IgD-negative memory B cell (primary cell): ENCODE data around the gene SYT7. TPM values are rescaled to one million over a fixed set of nuclear protein-coding genes. Genes with fewer than 3 reads are reported as not detected.

Experiments
- H3K27ac Mint-ChIP-seq, 3 donors: one replicate each; pipeline ENCODE4 v1.8.0; 2020 to 2022; ENCODE audit warnings: mild to moderate bottlenecking in 3 of 3, mixed read lengths in 3 of 3, moderate library complexity in 1 of 3
- H3K27me3 Mint-ChIP-seq: one replicate; pipeline ENCODE4 v1.8.0; 2021; ENCODE audit warnings: mixed read lengths
- H3K36me3 Mint-ChIP-seq: one replicate; pipeline ENCODE4 v1.8.0; 2020; ENCODE audit warnings: mild to moderate bottlenecking, mixed read lengths
- H3K4me1 Mint-ChIP-seq, 3 donors: one replicate each; pipeline ENCODE4 v1.8.0; 2020 to 2022; ENCODE audit warnings: mixed read lengths in 3 of 3, mild to moderate bottlenecking in 1 of 3
- H3K4me3 Mint-ChIP-seq, 4 donors: one replicate each; pipeline ENCODE4 v1.8.0; 2020 to 2022; ENCODE audit warnings: mild to moderate bottlenecking in 4 of 4, mixed read lengths in 4 of 4, moderate library complexity in 3 of 4
- H3K9me3 Mint-ChIP-seq, 3 donors: one replicate each; pipeline ENCODE4 v1.8.0; 2020 to 2021; ENCODE audit warnings: mixed read lengths in 3 of 3, mild to moderate bottlenecking in 1 of 3
- polyA plus RNA-seq: library from polyadenylated mRNA; unstranded; fragments of 300-500 nt; fragmentation: Illumina TruSeq; gene quantifications from one replicate; pipeline ENCODE4 v1.2.3, GENCODE V29; 2021

The SYT7 gene
- polyA plus RNA-seq, 1 donor from 2014 or later: not detected

GRCh38 chr11:61598374-61598773 is 17.5 kb upstream of the SYT7 start:
- peak overlapping the region in 1 of 3 donors; percentile 46 for H3K27ac Mint-ChIP-seq
- H3K4me3 Mint-ChIP-seq: no peak overlapping the region
- peaks cover 27% of the 10 kb centered on the region for H3K27me3 Mint-ChIP-seq
- H3K4me1 Mint-ChIP-seq: peaks cover 0 to 2% (median 0%) of the 10 kb centered on the region in 3 donors
- peaks cover 3% of the 10 kb centered on the region for H3K36me3 Mint-ChIP-seq
- H3K9me3 Mint-ChIP-seq: no peaks in the 10 kb centered on the region

- Mint-ChIP-seq H3K4me3 (no peak overlapping the region), H3K9me3 (no peaks in the 10 kb centered on the region), H3K36me3 (peaks cover 3% of the 10 kb centered on the region), H3K27ac (no peak overlapping the region), H3K4me1 (peaks cover 0 to 4% (median 0%) of the 10 kb centered on the region in 3 donors), H3K27me3 (peaks cover 23% of the 10 kb centered on the region)
Observed at GRCh38 chr11:61596990-61597389, 16.1 kb upstream of the SYT7 start.

DNA sequence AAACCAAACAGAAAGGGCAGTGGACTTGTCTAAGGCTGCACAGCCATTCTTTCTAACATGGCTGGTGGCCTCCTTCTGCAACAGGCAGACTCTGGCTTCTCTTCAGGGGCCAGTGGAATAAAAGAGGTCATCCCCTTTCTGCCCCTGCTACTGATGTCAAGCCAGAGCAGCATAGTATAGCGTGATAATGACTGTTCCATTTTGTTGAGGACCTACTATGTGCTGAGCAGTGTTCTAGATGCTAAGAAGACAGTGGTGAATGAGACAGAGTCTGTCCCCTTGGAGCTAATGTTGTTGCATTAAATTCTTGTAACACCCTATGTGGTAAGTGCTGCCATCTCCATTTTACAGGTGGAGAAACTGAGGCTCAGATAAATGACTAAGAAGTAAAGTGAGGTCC is 15.7 kb upstream of the SYT7 start:
- peaks cover 3% of the 10 kb centered on the region for H3K36me3 Mint-ChIP-seq
- H3K27ac Mint-ChIP-seq: no peak overlapping the region
- H3K4me1 Mint-ChIP-seq: peaks cover 0 to 4% (median 0%) of the 10 kb centered on the region in 3 donors
- peaks cover 23% of the 10 kb centered on the region for H3K27me3 Mint-ChIP-seq
- no peaks in the 10 kb centered on the region for H3K9me3 Mint-ChIP-seq
- H3K4me3 Mint-ChIP-seq: no peak overlapping the region

DNA sequence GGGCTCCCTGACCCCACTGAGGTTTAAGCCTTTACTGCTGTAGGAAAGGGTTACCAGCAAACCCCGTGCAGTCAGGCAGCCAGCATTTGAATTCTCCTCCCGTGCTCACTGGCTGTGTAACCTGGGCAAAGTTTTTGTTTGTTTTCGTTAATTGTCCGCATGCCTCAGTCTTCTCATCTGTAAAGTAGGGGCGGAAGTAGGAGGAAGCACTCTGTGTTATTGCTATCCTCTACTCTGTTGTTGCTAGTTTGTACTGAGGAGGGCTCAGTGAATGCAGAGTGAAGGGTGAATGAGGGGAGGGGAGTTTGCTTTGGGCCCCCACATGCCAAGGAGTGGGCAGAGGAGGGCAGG is 14.0 kb upstream of the SYT7 start:
- Mint-ChIP-seq H3K9me3 (no peaks in the 10 kb centered on the region), H3K4me3 (no peak overlapping the region), H3K36me3 (peaks cover 3% of the 10 kb centered on the region), H3K27ac (no peak overlapping the region), H3K27me3 (peaks cover 28% of the 10 kb centered on the region), H3K4me1 (peaks cover 0 to 3% (median 0%) of the 10 kb centered on the region in 3 donors)

DNA sequence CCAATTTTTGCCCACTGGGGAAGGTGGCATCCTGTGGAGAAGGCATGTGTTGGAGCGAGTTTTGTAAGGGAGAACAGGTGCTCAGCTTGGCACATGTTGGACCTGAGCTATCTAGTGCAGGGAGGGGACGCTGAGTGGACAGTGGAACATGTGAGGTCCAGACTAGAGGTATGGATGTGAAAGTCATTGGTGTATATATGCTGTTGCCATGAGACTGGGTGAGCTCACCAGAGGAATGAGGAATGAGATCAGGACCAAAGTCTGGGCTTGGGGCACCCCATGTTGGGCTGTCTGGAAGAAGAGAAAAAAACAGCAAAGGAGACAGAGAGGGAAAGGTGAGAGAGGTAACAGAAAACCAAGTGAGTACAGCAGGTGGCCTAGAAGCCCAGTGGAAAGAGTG is 12.3 kb upstream of the SYT7 start:
- H3K4me1 Mint-ChIP-seq: peaks cover 0 to 9% (median 4%) of the 10 kb centered on the region in 3 donors
- no peak overlapping the region for H3K4me3 Mint-ChIP-seq
- no peak overlapping the region for H3K27ac Mint-ChIP-seq
- no peaks in the 10 kb centered on the region for H3K9me3 Mint-ChIP-seq
- peaks cover 3% of the 10 kb centered on the region for H3K36me3 Mint-ChIP-seq
- H3K27me3 Mint-ChIP-seq: peaks cover 39% of the 10 kb centered on the region

- Mint-ChIP-seq H3K4me1 (peaks cover 0 to 9% (median 4%) of the 10 kb centered on the region in 3 donors), H3K4me3 (no peak overlapping the region), H3K36me3 (peaks cover 3% of the 10 kb centered on the region), H3K27ac (no peak overlapping the region), H3K27me3 (peaks cover 42% of the 10 kb centered on the region), H3K9me3 (no peaks in the 10 kb centered on the region)
Observed at GRCh38 chr11:61592176-61592575, 11.3 kb upstream of the SYT7 start.

GRCh38 chr11:61589961-61590360 is 9.1 kb upstream of the SYT7 start:
- Mint-ChIP-seq H3K27me3 (peaks cover 39% of the 10 kb centered on the region), H3K36me3 (peaks cover 3% of the 10 kb centered on the region), H3K27ac (no peak overlapping the region), H3K4me3 (peak overlapping the region in 2 of 4 donors; percentile 37 to 68), H3K4me1 (peaks cover 0 to 11% (median 4%) of the 10 kb centered on the region in 3 donors), H3K9me3 (no peaks in the 10 kb centered on the region)

DNA sequence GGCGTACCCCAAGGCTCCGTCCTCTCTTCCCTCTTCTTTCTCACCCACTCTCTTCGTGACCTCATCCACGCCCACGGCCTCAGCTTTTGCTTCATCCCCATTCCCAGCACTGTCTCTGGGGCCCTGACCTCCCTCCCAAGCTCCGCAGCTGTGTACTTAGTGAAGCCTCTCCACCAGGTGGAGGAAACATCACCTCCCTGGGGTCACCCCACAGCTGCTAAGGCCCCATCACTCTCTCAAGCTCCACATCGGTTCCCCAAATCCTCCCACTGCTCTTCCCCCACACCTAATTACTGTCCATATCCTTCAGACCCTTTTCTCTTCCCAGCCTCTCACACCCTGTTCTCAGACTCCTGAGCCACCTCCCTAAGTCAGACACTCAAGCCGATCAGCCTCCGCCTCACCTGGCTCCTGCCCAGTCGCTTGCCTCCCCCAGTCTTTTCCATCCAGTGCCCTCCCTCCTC is 7.9 kb upstream of the SYT7 start:
- Mint-ChIP-seq H3K27me3 (peaks cover 35% of the 10 kb centered on the region), H3K9me3 (no peaks in the 10 kb centered on the region), H3K27ac (no peak overlapping the region), H3K36me3 (no peaks in the 10 kb centered on the region), H3K4me3 (peak overlapping the region in 3 of 4 donors; percentile 74 to 93 (median 90)), H3K4me1 (peaks cover 0 to 11% (median 4%) of the 10 kb centered on the region in 3 donors)

DNA sequence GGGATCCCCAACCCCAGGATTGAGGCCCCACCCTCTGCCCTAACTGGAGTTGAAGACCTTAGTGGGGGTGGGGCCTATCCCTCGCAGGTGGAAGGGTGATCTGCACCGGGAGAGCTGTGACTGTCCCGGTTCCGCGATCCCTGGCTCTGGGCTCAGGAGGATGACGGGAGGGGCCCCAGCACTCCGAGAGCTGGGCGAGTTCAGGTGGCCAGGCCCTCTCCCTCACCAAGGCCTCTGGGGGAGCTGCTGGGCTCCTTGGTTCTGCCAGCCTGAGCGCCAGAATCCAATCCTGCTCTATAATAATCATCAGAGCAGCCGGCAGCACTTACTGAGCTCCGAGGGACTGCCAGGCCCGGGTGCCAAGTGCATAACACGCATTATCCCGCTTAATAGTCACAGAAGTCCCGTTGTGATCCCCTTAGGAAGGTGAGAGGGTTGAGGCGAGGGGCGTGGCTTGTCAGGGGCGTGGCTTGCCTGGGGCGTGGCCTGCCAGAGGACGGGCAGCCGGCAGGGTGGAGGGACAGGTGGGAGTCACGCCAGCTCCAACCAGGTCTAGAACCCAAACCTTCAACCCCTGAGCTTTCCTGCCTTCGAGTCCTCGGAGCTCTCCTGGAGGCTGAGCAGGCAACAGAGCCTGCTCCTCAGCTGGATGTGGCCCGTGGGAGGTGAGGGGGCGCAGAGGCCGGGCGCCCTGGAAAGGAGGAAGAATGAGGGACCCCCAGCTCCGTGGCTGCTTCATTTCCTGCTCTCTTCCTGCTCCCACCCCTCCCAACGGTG is 7.3 kb upstream of the SYT7 start:
- H3K4me3 Mint-ChIP-seq: peak overlapping the region; percentile 31 to 90 (median 76)
- no peaks in the 10 kb centered on the region for H3K36me3 Mint-ChIP-seq
- H3K4me1 Mint-ChIP-seq: peaks cover 0 to 11% (median 4%) of the 10 kb centered on the region in 3 donors
- H3K27ac Mint-ChIP-seq: no peak overlapping the region
- H3K9me3 Mint-ChIP-seq: no peaks in the 10 kb centered on the region
- peaks cover 36% of the 10 kb centered on the region for H3K27me3 Mint-ChIP-seq

DNA sequence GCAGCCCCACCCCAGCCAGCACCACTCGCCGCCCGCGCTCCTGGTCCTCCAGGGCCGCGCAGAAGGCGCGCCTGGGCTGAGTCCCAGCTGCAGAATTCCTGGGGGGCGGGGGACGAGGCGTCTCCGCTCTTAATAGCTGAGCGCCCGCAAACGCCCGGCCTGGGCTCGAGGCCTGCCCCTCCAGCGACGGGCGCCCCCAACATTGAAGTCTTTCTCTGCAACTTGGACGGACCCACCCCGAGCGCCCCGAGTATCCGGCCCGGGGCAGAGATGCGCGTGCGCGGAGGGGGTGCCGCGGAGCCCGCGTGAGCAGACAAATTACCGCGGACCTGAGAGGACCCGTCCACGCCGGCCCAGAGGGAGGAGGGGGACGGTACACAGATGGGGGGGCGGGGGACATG is 6.7 kb upstream of the SYT7 start:
- Mint-ChIP-seq H3K4me3 (peak overlapping the region in 3 of 4 donors; percentile 31 to 90 (median 74)), H3K27ac (no peak overlapping the region), H3K27me3 (peaks cover 40% of the 10 kb centered on the region), H3K9me3 (no peaks in the 10 kb centered on the region), H3K36me3 (no peaks in the 10 kb centered on the region), H3K4me1 (peaks cover 0 to 11% (median 4%) of the 10 kb centered on the region in 3 donors)

DNA sequence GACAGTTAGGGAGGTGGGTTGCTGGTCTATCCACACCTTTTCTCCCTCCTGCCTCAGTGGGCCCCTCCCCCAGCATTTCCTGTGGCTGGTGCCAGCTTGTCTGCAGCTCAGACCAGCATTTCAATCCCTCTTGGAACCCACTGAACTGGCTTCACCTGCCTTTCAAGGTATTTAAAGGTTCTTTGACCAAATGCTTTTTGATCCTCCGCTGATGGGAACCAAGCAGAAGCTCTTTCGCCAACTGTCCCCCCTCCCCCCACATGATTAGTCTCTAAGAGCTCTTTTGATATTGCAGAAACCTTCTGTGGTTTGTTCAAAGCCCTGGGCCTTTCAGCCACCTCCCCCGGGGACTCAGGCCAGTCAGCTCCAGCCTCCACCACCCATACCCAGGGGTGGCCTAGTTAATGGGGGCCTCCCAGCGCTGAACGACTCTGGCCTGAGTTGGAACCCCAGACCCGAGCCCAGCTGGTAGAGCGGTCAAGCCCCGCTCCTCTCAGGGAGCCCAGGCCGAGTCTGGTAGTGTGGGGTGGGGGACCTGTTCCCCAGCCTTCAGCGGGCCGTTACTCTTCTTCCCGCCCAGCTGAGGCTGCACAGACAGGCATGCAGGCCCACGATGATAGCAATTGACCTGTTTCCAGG is 6.0 kb upstream of the SYT7 start:
- peaks cover 0 to 9% (median 6%) of the 10 kb centered on the region in 3 donors for H3K4me1 Mint-ChIP-seq
- H3K27me3 Mint-ChIP-seq: peaks cover 43% of the 10 kb centered on the region
- H3K36me3 Mint-ChIP-seq: no peaks in the 10 kb centered on the region
- peak overlapping the region in 1 of 4 donors; percentile 74 for H3K4me3 Mint-ChIP-seq
- no peaks in the 10 kb centered on the region for H3K9me3 Mint-ChIP-seq
- no peak overlapping the region for H3K27ac Mint-ChIP-seq

- H3K9me3 Mint-ChIP-seq: no peaks in the 10 kb centered on the region
- H3K36me3 Mint-ChIP-seq: no peaks in the 10 kb centered on the region
- peaks cover 39% of the 10 kb centered on the region for H3K27me3 Mint-ChIP-seq
- peaks cover 0 to 9% (median 6%) of the 10 kb centered on the region in 3 donors for H3K4me1 Mint-ChIP-seq
- H3K4me3 Mint-ChIP-seq: no peak overlapping the region
- H3K27ac Mint-ChIP-seq: peak overlapping the region in 1 of 3 donors; percentile 30
Observed at GRCh38 chr11:61585115-61585514, 4.2 kb upstream of the SYT7 start.

DNA sequence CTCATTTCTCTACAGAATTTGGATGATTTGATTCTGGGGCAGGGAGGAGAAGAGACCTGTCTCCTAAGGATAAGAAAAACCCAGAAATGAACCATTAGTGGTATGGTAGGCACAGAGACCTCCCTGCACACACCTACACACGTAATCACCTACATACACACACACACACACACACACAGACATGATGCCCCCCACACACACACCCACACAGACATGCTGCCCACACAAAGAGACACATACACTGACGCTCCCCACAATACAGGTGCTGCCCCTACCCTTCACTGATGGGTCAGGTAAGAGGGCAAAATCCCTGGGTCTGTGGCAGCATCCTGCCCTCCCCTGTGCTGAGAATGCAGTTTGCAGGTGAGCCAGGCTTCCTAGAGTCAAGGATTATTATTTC is 1.1 kb upstream of the SYT7 start:
- H3K27me3 Mint-ChIP-seq: peaks cover 34% of the 10 kb centered on the region
- H3K36me3 Mint-ChIP-seq: no peaks in the 10 kb centered on the region
- H3K27ac Mint-ChIP-seq: peak overlapping the region in 2 of 3 donors; percentile 72 to 86
- H3K4me1 Mint-ChIP-seq: peaks cover 0 to 7% (median 1%) of the 10 kb centered on the region in 3 donors
- peak overlapping the region; percentile 52 to 92 (median 85) for H3K4me3 Mint-ChIP-seq
- no peaks in the 10 kb centered on the region for H3K9me3 Mint-ChIP-seq

- Mint-ChIP-seq H3K36me3 (no peaks in the 10 kb centered on the region), H3K27ac (peak overlapping the region in 1 of 3 donors; percentile 83), H3K9me3 (no peaks in the 10 kb centered on the region), H3K27me3 (peaks cover 32% of the 10 kb centered on the region), H3K4me3 (peak overlapping the region in 2 of 4 donors; percentile 55 to 82), H3K4me1 (peaks cover 0 to 5% (median 1%) of the 10 kb centered on the region in 3 donors)
Observed at GRCh38 chr11:61580271-61580888, 496 bp downstream of the SYT7 start.

DNA sequence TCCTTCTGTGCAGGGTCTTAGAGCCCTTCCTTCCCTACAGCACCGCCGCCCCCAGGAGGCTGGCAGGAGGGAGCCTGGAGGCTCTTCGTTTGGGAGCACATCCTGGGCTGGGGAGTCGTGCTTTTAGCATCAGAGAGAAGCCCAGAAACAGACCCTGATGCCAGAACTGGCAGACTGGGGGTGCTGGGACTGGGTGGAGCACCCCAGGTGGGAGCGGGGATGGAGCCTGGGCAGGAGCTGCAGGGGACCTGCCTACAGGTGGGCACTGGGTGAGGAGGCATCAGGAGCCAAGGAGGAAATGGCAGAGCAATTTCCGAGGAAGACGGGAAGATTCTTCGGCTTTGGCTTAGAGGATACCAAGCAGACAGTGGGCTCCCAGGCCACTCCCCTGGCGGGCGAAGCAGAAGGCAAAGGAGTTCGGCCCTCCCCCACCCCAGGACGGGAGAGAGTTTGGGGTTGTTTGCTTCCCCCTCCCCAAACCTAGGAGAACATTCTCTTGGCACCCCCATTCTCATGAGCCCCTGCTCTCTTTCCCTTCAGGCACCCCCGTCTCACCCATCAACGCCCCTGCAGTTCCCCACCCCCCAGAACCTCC is 1.1 kb downstream of the SYT7 start:
- Mint-ChIP-seq H3K36me3 (no peaks in the 10 kb centered on the region), H3K9me3 (no peaks in the 10 kb centered on the region), H3K27ac (peak overlapping the region in 1 of 3 donors; percentile 83), H3K4me1 (peaks cover 0 to 5% (median 1%) of the 10 kb centered on the region in 3 donors), H3K27me3 (peaks cover 34% of the 10 kb centered on the region), H3K4me3 (peak overlapping the region; percentile 55 to 82 (median 70))
